Skin epidermis (tissue), 12 donors: ENCODE data around the gene DCLK1.
"Not testable (repeated sequence)": the region's sequence is repeated elsewhere in the genome, so short reads cannot be mapped to it uniquely, and the experiment has no call there.

Experiments
- H3K27ac ChIP-seq, 21 experiments: fragments of 200-600 bp; sonication (generic) in 11 of 21; one replicate each; pipeline ENCODE4 v1.5.0; 2020; ENCODE audit warnings: mild to moderate bottlenecking in 3 of 21, inconsistent platforms in 2 of 21, moderate library complexity in 2 of 21
- H3K4me3 ChIP-seq, 7 experiments: fragments of 200-600 bp; sonication (generic) in 2 of 7; one replicate each; pipeline ENCODE4 v1.5.0; 2020; ENCODE audit warnings: inconsistent platforms in 2 of 7, mild to moderate bottlenecking in 2 of 7, moderate library complexity in 1 of 7

DCLK1 gene

DNA sequence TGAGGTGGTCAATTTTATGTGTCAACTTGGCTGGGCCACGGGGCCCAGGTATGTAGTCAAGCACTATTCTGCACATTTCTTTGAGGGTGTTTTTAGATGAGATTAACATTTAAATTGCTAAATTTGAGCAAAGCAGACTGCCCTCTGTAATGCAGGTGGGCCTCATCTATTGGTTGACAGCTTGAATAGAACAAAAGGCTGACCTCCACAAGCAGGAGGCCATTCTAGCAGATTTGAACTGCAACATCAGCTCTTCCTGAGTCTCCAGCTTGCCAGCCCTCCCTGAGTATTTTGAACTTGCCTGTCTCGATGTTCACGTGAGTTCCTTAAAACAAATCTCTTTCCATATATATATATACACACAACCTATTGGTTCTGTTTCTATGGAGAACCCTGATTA, 134.8 kb downstream of the DCLK1 start:
- Histone ChIP-seq H3K27ac (no peak overlapping the region), H3K4me3 (no peak overlapping the region)

DNA sequence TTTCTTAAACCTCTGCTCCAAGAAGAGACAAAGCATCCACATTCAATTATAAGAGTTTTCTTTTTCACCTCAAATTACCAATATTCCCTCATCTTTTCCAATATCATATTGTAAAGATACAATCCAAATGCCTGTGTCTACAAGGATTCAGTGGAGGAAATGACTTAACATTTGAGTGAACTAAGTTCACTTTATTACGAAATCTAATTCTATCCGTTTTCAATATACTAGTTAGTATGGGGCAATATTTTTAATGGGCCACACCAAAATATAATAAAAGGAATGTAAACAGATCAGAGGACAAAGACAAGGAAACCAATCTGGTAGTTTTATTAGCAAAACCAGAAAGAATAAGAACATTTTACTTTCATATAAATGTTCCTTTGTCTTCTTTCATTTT, 136.0 kb downstream of the DCLK1 start:
- Histone ChIP-seq H3K4me3 (no peak overlapping the region), H3K27ac (no peak overlapping the region)

DNA sequence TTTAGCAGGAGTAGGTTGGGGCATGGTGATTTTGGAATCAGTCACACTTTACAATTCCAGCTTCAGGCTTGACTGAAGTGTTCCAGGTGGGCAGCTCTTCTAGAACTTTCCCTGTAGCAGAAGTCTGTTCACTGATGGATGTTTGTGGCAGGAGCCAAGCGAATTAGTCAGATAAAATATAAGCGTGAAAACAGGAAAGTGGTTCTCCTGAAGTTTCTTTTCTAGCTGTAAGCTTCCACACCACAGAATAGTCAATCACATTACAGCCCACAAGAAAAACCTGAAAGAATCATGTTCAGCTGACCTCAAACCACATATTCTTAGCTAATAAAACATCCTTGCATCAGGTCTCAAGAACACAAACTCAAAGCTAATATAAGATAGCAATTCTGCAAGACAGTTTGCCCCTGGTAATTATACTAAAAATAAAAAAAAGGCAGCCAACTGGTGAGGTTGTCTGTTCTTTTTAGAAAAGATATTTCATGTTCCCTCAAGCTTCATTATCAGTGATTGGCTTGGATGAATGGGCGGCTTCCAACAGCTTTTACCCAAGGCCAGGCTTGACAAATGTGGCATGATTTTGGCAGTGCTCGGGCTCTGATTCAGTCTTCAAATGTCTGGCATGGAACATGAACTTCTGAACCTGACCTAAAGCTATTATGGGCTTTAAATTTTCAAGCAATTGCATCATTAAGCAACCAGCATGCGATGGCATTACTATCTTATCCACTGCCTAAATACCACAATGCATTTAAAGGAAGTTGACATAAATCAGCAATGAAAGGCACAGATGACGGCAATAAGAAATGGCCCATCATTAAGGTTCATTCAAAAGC, 136.8 kb downstream of the DCLK1 start:
- Histone ChIP-seq H3K4me3 (no peak overlapping the region), H3K27ac (peak overlapping the region in 1 of 21 experiments; percentile 22)

DNA sequence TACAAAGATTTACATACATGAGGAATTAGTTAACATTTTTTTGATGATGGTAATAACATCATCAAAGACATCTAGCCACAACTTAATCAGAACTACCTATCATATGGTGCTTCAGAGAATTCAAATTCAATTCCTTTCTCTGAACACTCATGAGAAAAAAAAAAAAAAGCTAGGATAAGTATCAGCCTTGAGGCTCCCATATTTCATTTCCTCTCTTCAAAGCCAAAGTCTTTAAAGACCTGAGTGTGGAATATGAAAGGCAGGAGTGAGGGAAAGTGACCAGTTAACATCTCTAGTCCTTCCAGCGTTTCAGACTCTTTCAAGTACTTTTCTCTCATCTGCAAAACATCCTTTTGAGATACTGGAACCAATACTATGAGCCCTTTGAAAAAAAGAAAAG, 137.5 kb downstream of the DCLK1 start:
- peak overlapping the region in 1 of 21 experiments; percentile 22 for H3K27ac ChIP-seq
- H3K4me3 ChIP-seq, result no peak overlapping the region

DNA sequence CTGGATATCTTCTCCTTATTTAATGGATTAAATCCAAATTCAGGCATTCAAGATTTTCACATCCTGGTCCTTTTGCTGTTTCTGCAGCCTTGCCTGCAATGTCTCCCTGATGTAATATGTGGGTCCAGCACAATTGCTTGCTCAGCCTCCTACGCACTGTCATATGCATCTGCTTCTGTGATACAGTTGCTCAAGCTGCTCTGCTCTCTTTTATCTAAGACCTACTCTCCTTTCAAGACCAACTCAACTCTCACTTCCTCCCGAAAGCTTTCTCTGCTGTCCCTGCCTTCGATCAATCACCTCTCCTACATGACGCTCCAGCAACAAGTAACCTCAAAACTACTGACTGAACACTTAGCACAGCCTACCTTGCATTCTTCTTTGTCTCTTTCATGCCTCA, 138.2 kb downstream of the DCLK1 start:
- H3K27ac ChIP-seq, result no peak overlapping the region
- no peak overlapping the region for H3K4me3 ChIP-seq

DNA sequence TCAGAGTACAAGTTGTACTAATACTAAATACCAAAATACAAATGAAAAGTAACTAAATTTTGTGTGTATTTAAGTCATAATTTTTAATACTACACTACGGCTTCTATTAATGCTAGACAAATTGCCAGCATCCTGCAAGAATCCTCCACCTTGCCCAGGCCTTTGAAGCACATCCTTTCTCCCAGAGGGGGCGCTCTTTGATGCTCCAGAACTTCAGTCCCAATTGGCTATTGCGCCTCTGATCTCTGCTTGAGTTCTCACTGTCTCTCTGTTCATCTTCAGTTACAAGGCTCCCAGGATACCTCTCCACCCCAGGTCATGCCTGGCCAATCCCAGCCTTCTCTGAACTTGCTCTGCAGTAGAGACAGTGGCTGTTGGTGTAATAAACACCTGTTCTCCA, 141.0 kb downstream of the DCLK1 start:
- Histone ChIP-seq H3K4me3 (no peak overlapping the region), H3K27ac (no peak overlapping the region)

DNA sequence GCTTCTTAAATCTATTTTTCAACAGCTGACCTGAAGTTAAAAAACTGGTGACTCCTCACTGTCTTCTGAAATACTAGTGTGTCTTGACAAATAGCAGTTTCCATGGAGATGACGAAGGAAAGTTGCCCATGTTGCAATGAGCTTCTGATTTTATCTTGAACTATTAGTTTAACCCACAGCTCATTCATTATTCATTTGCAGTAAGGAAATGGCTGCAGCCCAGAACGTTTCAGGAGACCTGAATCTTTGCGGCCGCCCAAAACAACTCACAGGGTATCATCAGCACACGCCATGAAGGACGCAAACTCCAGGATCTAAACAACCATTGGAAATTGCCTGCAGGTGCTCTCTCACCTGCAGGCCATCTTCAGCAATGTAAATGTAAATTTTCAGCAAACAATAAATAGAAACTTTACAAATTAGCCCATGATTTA, 142.5 kb downstream of the DCLK1 start:
- Histone ChIP-seq H3K27ac (no peak overlapping the region), H3K4me3 (no peak overlapping the region)

DNA sequence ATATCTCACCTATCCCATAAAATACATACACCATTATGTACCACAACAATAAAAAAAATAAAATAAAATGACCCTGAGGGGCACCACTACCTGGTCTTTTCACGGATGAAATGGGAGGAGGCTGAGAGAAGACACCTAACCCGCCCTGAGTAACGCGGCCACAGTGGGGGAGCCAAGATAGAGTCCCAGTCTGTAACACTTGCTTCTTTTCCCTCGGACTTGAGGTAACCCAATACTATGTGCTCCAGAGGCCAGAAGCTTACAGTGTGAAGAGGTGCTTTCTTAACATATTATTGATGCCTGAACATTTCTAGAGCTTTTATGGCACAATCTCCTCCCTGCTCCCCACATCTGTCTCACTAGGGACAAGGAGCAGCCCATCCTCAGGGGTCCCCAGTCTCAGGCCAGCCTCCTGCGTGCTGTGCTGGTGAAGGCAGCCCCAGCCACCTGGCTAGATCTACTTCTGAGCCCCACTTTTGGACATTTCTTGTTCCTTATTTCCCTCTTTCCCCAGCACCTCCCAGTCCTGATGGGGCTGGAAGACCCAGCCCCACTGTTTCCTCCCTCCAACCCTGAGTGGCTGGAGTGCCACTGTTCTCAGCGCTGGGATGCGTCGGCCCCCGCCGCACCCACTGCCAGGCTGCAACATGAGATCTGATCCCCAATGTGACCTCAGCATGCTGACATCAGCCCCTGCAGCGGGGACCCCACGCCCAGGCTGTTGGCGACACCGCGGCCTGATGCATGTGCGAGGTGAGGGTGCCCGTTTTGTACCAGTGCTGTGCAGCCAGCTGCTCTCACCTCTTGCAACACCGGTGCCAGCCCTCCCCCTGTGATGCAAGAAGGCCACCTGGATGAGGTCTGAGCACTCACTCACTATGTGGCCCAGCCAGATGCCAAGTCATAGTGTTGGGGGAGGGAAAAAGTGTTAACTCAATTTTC, 143.3 kb downstream of the DCLK1 start:
- no peak overlapping the region for H3K27ac ChIP-seq
- H3K4me3 ChIP-seq, result no peak overlapping the region

DNA sequence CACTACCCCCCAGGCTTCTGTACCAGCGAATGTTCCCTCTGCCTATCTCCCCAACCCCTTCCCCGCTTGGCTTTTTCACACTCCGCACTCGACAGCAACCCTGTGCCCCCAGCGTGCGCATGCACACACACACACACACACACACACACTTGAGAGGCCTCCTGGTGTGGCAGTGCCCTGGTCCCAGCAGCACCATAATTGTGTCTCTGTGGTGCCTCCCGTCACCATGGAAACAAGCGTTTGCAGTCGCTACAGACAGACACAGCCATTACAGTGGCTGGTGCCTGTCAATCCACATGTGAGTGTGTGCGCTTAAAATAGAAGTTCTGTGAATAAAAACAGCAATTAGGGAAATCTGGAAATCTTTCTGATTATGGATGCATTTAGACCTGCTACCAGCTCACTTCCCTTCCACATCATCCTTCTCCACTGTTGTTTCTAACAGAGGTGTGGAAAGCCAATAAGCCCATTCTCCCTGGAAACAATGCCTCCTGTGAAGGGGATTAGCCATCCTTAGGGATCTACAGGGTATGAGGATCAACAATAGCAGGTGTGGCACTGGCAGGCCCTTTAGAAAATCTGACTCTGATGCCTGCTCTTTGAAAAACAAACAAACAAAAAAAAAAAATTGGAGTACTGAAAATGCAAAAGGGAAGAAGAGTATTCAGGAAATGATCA, 146.3 kb downstream of the DCLK1 start:
- Histone ChIP-seq H3K27ac (no peak overlapping the region), H3K4me3 (no peak overlapping the region)

DNA sequence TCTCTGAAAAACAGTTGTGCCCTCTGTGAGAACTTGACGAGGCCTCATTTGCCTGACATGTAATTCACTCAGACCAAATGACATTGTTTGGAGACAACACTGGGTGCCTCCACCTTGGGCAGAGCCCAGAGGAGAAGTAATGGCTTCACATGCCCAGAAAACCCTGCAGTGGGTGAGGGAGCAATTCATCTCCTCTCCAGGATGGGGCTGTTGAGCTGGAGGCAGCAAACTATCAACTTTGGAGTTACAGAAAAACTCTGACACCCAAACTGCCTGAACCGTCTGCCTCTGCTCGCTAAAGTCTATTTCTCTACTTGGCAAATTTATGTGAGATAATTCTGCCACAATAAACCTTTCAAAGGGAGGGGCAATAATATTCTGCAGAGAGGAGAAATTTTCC, 146.9 kb downstream of the DCLK1 start:
- no peak overlapping the region for H3K27ac ChIP-seq
- H3K4me3 ChIP-seq, result no peak overlapping the region

DNA sequence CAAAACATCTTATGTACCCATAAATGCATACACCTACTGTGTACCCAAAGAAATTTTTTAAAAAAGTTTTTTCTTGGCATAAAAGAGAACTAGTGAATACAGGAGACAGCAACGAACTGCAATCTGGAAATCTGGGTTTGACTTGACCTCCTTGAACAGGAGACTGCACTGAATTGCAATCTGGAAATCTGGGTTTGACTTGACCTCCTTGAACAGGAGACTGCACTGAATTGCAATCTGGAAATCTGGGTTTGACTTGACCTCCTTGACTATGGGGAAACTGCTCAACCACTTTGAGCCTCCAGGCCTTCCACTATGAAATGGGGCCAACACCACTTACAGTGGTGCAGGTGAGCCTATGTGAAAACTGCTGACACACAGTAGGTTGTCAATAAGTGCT, 147.5 kb downstream of the DCLK1 start:
- H3K27ac ChIP-seq, H3K4me3 ChIP-seq: not testable (repeated sequence)

DNA sequence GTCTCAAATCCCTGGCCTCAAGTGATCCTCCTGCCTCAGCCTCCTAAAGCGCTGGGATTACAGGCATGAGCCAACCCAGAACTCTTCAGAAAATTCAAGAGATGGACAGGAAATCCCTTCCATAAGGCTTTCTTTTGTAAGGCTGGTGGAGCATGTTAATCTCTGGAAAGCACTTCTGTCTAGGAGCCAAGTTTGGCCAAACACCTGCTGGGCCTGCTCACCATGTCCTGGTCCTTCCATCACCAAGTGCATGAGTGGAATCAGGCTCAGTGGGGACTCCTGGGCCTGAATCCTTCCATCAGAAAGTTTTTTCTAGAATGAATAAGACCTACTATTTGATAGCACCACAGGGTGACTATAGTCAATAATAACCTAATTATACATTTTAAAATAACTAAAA, 148.0 kb downstream of the DCLK1 start:
- Histone ChIP-seq H3K4me3 (no peak overlapping the region), H3K27ac (no peak overlapping the region)

DNA sequence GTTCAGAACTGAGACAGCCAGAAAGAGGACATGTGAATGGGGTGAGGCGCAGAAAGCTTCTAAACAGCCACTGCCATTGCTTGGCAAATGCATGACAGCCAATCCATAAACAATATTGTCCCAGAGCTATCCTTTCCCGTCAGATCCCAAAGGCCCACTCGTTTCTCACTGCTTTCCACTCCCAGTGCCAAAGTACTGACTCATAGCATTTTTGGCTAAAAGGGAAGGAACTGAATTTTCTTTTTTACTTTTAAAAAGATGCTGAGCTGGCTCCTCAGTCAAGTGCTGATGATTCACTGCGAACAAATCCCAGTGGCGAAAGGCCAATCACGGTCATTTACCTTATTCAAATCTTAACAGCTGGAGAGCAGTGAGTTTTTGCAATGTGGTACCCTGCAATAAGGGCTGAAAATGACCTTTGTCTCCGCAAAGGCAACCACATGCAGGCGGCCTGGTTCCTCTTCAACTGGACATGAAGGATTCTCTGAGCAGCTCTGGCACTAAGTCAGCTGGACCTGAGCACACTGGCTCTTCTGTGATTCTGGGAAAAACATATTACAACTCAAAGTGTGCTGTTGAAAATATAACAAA, 151.7 kb downstream of the DCLK1 start:
- Histone ChIP-seq H3K4me3 (no peak overlapping the region), H3K27ac (peak overlapping the region in 18 of 21 experiments; percentile 5 to 82 (median 55))

DNA sequence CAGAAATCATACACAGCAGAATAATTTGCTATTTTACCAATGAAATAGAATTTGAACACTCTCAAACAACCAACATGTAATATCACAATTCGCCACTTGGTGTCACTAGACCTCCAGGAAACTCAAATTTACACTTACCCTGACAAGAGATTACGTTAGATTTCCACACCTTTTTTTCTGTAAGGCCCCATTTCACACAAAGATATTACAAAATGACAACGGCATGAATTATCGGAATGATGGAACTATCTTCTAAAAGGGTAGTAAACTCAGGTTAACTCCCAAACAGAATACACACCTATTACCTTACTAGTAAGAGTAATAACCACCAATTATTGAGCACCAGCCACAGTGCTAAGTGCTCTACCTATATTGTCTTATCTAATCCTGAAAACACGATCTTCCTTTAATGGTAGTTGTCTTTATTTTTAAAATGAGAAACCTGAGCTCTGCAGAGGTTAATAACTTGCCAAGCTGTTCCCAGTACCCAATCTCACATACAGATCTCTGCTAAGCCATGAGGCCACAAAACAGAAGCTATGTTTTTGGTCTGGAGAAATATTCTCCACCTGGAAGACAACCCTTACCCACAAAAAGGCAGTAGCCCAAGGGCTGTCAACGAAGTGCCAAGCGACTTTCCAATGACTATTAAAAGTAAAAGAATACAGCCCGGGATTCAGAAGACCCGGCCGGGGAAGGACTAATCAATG, 152.4 kb downstream of the DCLK1 start:
- no peak overlapping the region for H3K4me3 ChIP-seq
- H3K27ac ChIP-seq, result peak overlapping the region in 19 of 21 experiments; percentile 5 to 82 (median 55)

DNA sequence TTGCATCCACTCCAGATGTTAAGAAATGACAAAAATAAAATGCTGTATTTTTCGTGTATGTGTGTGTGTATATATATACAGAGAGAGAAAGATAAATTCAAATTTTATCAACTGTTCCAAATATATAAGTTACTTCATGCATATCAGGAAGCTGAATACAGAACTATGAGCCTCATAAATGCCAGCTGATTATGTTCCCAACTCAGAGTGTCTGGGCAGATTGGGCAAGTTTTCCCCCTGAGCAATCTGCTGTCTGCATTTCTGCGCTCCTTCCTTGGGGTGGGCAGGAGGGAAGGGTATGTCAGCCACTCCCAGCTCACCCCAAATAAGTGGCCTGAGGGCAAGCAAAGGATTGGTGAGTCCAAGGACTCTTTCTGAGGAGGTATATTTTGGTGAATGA, 154.1 kb downstream of the DCLK1 start:
- Histone ChIP-seq H3K4me3 (no peak overlapping the region), H3K27ac (no peak overlapping the region)

DNA sequence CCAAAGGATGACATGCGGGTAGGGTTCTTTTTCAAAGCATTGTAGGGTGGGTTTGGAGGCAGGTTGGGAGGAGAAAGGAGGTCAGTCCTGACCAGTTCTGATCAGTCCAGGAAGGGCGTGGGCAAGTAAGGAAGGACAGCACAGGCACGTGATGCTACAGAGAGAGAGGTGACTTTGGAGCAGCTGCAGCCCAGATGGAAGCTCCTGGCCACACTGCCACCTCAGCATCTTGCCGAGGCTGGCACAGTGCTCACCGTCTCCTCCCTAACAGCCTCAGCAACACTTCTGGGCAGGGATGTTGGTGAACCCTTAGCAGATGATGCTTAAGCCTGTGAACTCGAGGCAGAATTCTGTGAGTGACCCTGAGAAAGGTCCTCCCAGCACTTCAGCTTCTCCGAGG, 155.1 kb downstream of the DCLK1 start:
- no peak overlapping the region for H3K27ac ChIP-seq
- H3K4me3 ChIP-seq, result no peak overlapping the region

DNA sequence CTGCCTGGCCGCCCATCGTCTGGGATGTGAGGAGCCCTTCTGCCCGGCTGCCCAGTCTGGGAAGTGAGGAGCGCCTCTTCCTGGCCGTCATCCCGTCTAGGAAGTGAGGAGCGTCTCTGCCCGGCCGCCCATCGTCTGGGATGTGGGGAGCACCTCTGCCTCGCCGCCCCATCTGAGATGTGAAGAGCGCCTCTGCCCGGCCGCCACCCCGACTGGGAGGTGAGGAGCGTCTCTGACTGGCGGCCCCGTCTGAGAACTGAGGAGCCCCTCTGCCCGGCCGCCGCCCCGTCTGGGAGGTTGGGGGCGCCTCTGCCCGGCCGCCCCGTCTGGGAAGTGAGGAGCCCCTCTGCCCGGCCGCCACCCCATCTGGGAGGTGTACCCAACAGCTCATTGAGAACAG, 164.2 kb downstream of the DCLK1 start:
- H3K27ac ChIP-seq, H3K4me3 ChIP-seq: not testable (repeated sequence)

DNA sequence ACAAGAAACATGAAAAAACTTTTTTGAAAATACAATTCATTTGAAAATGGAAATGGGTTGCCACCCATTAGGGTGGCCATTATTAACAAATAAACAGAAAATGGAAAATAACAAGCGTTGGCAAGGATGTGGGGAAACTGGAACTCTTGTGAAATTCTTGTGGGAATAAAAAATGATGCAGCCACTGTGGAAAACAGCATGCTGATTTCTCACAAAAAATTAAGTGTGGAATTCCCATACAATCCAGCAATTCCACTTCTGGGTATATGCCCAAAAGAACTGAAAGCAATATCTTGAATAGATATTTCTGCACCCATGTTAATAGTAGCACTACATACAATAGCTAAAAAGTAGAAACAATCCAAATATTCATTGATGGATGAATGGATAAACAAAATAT, 165.2 kb downstream of the DCLK1 start:
- H3K27ac ChIP-seq, result peak overlapping the region in 2 of 21 experiments; percentile 50 to 64
- no peak overlapping the region for H3K4me3 ChIP-seq

DNA sequence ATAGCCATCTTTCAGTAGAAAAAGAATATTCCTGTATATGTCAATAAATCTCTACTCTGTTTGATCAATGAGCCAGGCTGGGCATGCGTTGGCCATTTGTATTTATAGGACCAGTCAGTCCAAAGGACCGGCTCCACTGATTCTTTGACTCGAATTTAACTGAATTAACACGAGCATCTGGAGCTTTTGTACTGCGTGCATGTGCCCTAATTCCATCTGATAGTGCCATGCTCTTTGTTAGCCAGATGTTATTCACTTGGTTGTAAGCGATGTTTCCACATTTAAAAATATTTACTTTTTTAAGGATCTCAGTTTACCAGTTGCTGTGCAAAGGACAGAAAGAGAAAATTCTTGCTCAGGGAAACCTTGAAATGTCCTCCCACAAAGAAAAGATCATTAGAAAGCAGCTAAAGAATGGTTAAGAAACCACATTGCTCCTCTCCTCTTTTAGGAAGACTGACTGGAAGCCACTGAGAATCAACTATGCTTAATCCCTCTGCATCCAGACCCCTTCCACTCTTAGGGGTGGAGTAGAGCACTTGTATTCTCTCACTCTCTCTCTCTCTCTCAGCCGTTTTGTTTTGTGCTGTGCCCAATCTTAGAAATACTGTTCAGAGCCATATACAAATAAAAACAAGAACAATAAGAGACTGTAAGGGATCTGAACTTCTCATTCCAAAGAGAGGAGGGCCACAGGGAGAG, 165.8 kb downstream of the DCLK1 start:
- Histone ChIP-seq H3K4me3 (no peak overlapping the region), H3K27ac (peak overlapping the region in 3 of 21 experiments; percentile 50 to 66 (median 64))
